Measurements from ENCODE around the gene GNG12. TPM values are rescaled to one million over a fixed set of nuclear protein-coding genes. Genes with fewer than 3 reads are reported as not detected.
A peak's percentile ranks its signal among the peaks of the same experiment; 100 is the strongest.

The GNG12 gene
- total and polyA plus RNA-seq, 9 of the 15 experiments (the other 6 are each of a cell fraction or from before 2014, with no cell fraction given): 2.6 to 6.0 (median 4.1) TPM

- Histone ChIP-seq H3K36me3 (ENCODE audit: control insufficient read depth, insufficient read depth, low read length) (no peaks in the 10 kb centered on the region), H2AFZ (ENCODE audit: low read depth, low read length) (peak overlapping the region; percentile 62), H3K27me3 (ENCODE audit: control insufficient read depth in 2 of 2, insufficient read depth in 2 of 2, low read length in 2 of 2) (no peaks in the 10 kb centered on the region), H3K27ac (ENCODE audit: extremely low read depth, low read depth, low read length) (no peak overlapping the region), H3K9me3 (replicated peaks; ENCODE audit: control insufficient read depth, insufficient read depth, low read depth, low read length) (no peaks in the 10 kb centered on the region), H4K20me1 (replicated peaks; ENCODE audit: control insufficient read depth, insufficient read depth, low read length) (no peaks in the 10 kb centered on the region), H3K9me1 (ENCODE audit: control insufficient read depth, insufficient read depth, low read length) (no peaks in the 10 kb centered on the region), H3K79me2 (ENCODE audit: control insufficient read depth, insufficient read depth, low read length) (no peaks in the 10 kb centered on the region), H3K9ac (ENCODE audit: insufficient read depth in 1 of 2, low read depth in 2 of 2, low read length in 2 of 2) (no peak overlapping the region), H3K4me3 (no peak overlapping the region), H3K4me1 (replicated peaks in 1 of 2; ENCODE audit: control insufficient read depth in 2 of 2, insufficient read depth in 2 of 2, low read length in 2 of 2) (peaks cover 18 to 37% of the 10 kb centered on the region in 2 experiments), H3K4me2 (ENCODE audit: insufficient read depth, low read length) (no peak overlapping the region)
- no TSS peak for BruUV-seq (replicated peaks)
- CTCF ChIA-PET (ENCODE audit: low intra/inter-chr PET ratio): no interaction called here
- TF ChIP-seq, protein P1, sequence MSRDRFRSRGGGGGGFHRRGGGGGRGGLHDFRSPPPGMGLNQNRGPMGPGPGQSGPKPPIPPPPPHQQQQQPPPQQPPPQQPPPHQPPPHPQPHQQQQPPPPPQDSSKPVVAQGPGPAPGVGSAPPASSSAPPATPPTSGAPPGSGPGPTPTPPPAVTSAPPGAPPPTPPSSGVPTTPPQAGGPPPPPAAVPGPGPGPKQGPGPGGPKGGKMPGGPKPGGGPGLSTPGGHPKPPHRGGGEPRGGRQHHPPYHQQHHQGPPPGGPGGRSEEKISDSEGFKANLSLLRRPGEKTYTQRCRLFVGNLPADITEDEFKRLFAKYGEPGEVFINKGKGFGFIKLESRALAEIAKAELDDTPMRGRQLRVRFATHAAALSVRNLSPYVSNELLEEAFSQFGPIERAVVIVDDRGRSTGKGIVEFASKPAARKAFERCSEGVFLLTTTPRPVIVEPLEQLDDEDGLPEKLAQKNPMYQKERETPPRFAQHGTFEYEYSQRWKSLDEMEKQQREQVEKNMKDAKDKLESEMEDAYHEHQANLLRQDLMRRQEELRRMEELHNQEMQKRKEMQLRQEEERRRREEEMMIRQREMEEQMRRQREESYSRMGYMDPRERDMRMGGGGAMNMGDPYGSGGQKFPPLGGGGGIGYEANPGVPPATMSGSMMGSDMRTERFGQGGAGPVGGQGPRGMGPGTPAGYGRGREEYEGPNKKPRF (IDR thresholded peaks at IDR 0.05; ENCODE audit: low read depth, low read length): no peak
- TF ChIP-seq CTBP1 (IDR thresholded peaks at IDR 0.05; ENCODE audit: borderline replicate concordance): no peak
- no peak for TF ChIP-seq ID3 (CRISPR knock-in tag; IDR thresholded peaks at IDR 0.05)
- no peak for TF ChIP-seq ID3 (tag; IDR thresholded peaks at IDR 0.05)
- no peak for TF ChIP-seq ZBTB7A (IDR thresholded peaks at IDR 0.05; ENCODE audit: borderline replicate concordance, control insufficient read depth, low read depth, low read length)
- no peak for TF ChIP-seq PML (IDR thresholded peaks at IDR 0.05; ENCODE audit: low read length)
- no peak for DNase-seq (ENCODE audit: extremely low read depth in 1 of 4, low spot score in 3 of 4)
- intact Hi-C loops (cut with micrococcal nuclease) (no loop called here), in situ Hi-C loops (cut with MboI) (no loop called here)
- no peak for FAIRE-seq
- no peak for ATAC-seq
- 58% methylated on average over 4 of the region's 4 CpGs for WGBS (ENCODE audit: insufficient coverage, low coverage, missing lambda C conversion rate)
- POLR2A ChIA-PET: interaction anchor here (0.6 kb wide), 1 partner anchor 22 kb away, joined by 4 read pairs; no protein-coding TSS in a partner anchor
Measured at GRCh38 chr1:67716800-67717199, 116.5 kb downstream of the GNG12 start.

Data from K562 (cell line).